Lung (tissue), 12 donors: Measurements from ENCODE around the gene DIS3. TPM values are rescaled to one million over a fixed set of nuclear protein-coding genes. Genes with fewer than 3 reads are reported as not detected.

Experiments
- ATAC-seq: fragments of 200-7000 bp; cut with Tn5 transposase; one replicate; pipeline ENCODE4 v1.9.1; 2020; ENCODE audit warnings: moderate number of reproducible peaks; ENCODE audit not compliant: insufficient read depth, low FRiP score
- DNase-seq, 3 donors: peaks; one replicate each; pipeline ENCODE4 v3.0.0-alpha.2; 2013 to 2017
- H3K27ac ChIP-seq, 2 donors: one replicate each; pipeline ENCODE4 v1.5.1; 2013; ENCODE audit warnings: mild to moderate bottlenecking in 2 of 2, moderate library complexity in 2 of 2, control low read depth in 1 of 2, inconsistent platforms in 1 of 2, low read depth in 1 of 2, low read length in 1 of 2
- H3K27me3 ChIP-seq, 3 donors: one replicate each; pipeline ENCODE4 v1.5.1; 2013; ENCODE audit warnings: low read length in 2 of 3; ENCODE audit not compliant: control insufficient read depth in 3 of 3, insufficient read depth in 3 of 3
- H3K36me3 ChIP-seq, 4 donors: one replicate each; pipeline ENCODE4 v1.5.1; 2013; ENCODE audit warnings: low read length in 4 of 4, mild to moderate bottlenecking in 1 of 4, moderate library complexity in 1 of 4; ENCODE audit not compliant: control insufficient read depth in 4 of 4, insufficient read depth in 4 of 4
- H3K4me1 ChIP-seq, 5 donors: one replicate each; pipeline ENCODE4 v1.5.1; 2013; ENCODE audit warnings: low read length in 5 of 5, mild to moderate bottlenecking in 2 of 5, moderate library complexity in 1 of 5; ENCODE audit not compliant: control insufficient read depth in 5 of 5, insufficient read depth in 5 of 5
- H3K4me3 ChIP-seq: one replicate; pipeline ENCODE4 v1.5.1; 2013; ENCODE audit warnings: mild to moderate bottlenecking, control low read depth, moderate library complexity
- H3K9ac ChIP-seq, 2 donors: one replicate each; pipeline ENCODE4 v1.5.1; 2013; ENCODE audit warnings: low read length in 2 of 2, control low read depth in 1 of 2; ENCODE audit not compliant: insufficient read depth in 1 of 2
- H3K9me3 ChIP-seq, 4 donors: one replicate each; pipeline ENCODE4 v1.5.1; 2013; ENCODE audit warnings: low read length in 3 of 4, mild to moderate bottlenecking in 1 of 4, moderate library complexity in 1 of 4; ENCODE audit not compliant: control insufficient read depth in 4 of 4, insufficient read depth in 3 of 4
- CTCF ChIP-seq: IDR thresholded peaks from 2 replicates; pipeline ENCODE4 v1.5.1; 2012; ENCODE audit warnings: mild to moderate bottlenecking; ENCODE audit errors: control extremely low read depth, extremely low read depth
- WGBS, 2 donors: extraction: QIAGEN DNeasy Blood & Tissue Kit; methylation state at CpG; one replicate each; pipeline ENCODE4 v1.1.7; 2013; 5-methylcytosine and 5-hydroxymethylcytosine counted together
- polyA plus RNA-seq, 2 donors: library from polyadenylated mRNA; stranded (reverse); fragments of 200-250 nt; gene quantifications; one replicate each; pipeline ENCODE4 v1.2.1, GENCODE V29; 2013
- total RNA-seq, 2 donors: library from RNA; depleted of rRNA in 1 of 2; stranded (reverse); fragments of >200 nt in 1 of 2; gene quantifications; one replicate each; pipeline ENCODE4 v1.2.1, GENCODE V29; 2014 to 2021
- donor health status: control.
- donor health status: control.
- donor health status: Bipolar disorder and iron deficiency.
- donor health status: healthy.
- donor health status: DM: yes; HTN: yes; CAD: no.

Gene DIS3
- total and polyA plus RNA-seq, 4 donors = 11.2 to 40.4 (median 22.2) TPM

- ATAC-seq (no peak), DNase-seq (no peak)
- Histone ChIP-seq H3K27me3 (no peaks in the 10 kb centered on the region), H3K4me1 (no peaks in the 10 kb centered on the region), H3K4me3 (no peak overlapping the region), H3K9me3 (no peaks in the 10 kb centered on the region), H3K36me3 (peaks cover 18 to 65% (median 36%) of the 10 kb centered on the region in 4 donors), H3K9ac (no peak overlapping the region), H3K27ac (no peak overlapping the region)
- TF ChIP-seq CTCF = no peak
- 73% methylated on average over 4 of the region's 4 CpGs for WGBS, 2 donors
Measured at GRCh38 chr13:72757792-72758535, 23.7 kb downstream of the DIS3 start.

- no peak overlapping the region for H3K9ac ChIP-seq
- H3K9me3 ChIP-seq = peaks cover 0 to 2% (median 0%) of the 10 kb centered on the region in 4 donors
- 93 to 95% methylated on average over 6 of the region's 6 CpGs for WGBS, 2 donors
- H3K36me3 ChIP-seq = peaks cover 12 to 48% (median 25%) of the 10 kb centered on the region in 4 donors
- no peak for TF ChIP-seq CTCF
- H3K4me3 ChIP-seq = no peak overlapping the region
- ATAC-seq (no peak), DNase-seq (no peak)
- no peaks in the 10 kb centered on the region for H3K27me3 ChIP-seq
- H3K4me1 ChIP-seq = no peaks in the 10 kb centered on the region
- no peak overlapping the region for H3K27ac ChIP-seq
Measured at GRCh38 chr13:72754111-72754510, 27.6 kb downstream of the DIS3 start.

GRCh38 chr13:72751220-72751619 lies 30.5 kb downstream of the DIS3 start:
- Histone ChIP-seq H3K4me1 (no peaks in the 10 kb centered on the region), H3K27ac (no peak overlapping the region), H3K4me3 (no peak overlapping the region), H3K9ac (no peak overlapping the region), H3K27me3 (no peaks in the 10 kb centered on the region), H3K9me3 (peaks cover 0 to 2% (median 0%) of the 10 kb centered on the region in 4 donors), H3K36me3 (peaks cover 12 to 26% (median 20%) of the 10 kb centered on the region in 4 donors)
- no peak for DNase-seq
- ATAC-seq = no peak
- no peak for TF ChIP-seq CTCF
